H1 (cell line): Measurements from ENCODE around the gene TXNRD3. TPM values are rescaled to one million over a fixed set of nuclear protein-coding genes. Genes with fewer than 3 reads are reported as not detected.

Experiments
- CTCF ChIA-PET: fragments of 300-600 bp; sonication (Branson Sonifier 250); formaldehyde crosslinking; loops from one replicate; lab custom pipeline; 2021; ENCODE audit not compliant: partially characterized antibody; lab: Charles Lee
- POLR2A ChIA-PET: fragments of 300-600 bp; sonication (Branson Sonifier 250); formaldehyde crosslinking; loops from one replicate; lab custom pipeline; 2021; ENCODE audit warnings: inconsistent platforms; ENCODE audit not compliant: partially characterized antibody; lab: Charles Lee
- DNase-seq, 2 experiments: peaks; one replicate each; pipeline versions ENCODE4 v3.0.0 to v3.0.0-alpha.2; 2010 to 2022; ENCODE audit warnings: low spot score in 2 of 2, low read depth in 1 of 2, mixed read lengths in 1 of 2
- FAIRE-seq: peaks from 2 replicates; lab custom pipeline; 2011; peaks lifted over from hg19 to GRCh38; lab: Jason Lieb, UNC
- H2AFZ ChIP-seq: 2 replicates; pipeline ENCODE4 v1.8.1; 2012; ENCODE audit warnings: low read length, inconsistent platforms
- H2AK5ac ChIP-seq: 2 replicates; pipeline ENCODE4 v1.6.1; 2013; ENCODE audit warnings: low read depth, low read length
- H2BK120ac ChIP-seq: replicated peaks from 2 replicates; pipeline ENCODE3; 2013; ENCODE audit warnings: low read depth, low read length, inconsistent platforms
- H2BK12ac ChIP-seq: 2 replicates; pipeline ENCODE4 v1.6.1; 2013; ENCODE audit warnings: low read depth, low read length
- H2BK15ac ChIP-seq: 2 replicates; pipeline ENCODE4 v1.6.1; 2013; ENCODE audit warnings: low read length
- H2BK20ac ChIP-seq: 2 replicates; pipeline ENCODE4 v1.6.1; 2013; ENCODE audit warnings: low read length
- H2BK5ac ChIP-seq: 2 replicates; pipeline ENCODE4 v1.6.1; 2013; ENCODE audit warnings: low read depth, low read length
- H3K14ac ChIP-seq: 2 replicates; pipeline ENCODE4 v1.6.1; 2013; ENCODE audit warnings: inconsistent platforms; ENCODE audit not compliant: insufficient read length
- H3K18ac ChIP-seq: 2 replicates; pipeline ENCODE4 v1.6.1; 2013; ENCODE audit warnings: low read length; ENCODE audit errors: extremely low read depth
- H3K23ac ChIP-seq: 2 replicates; pipeline ENCODE4 v1.6.1; 2013; ENCODE audit warnings: inconsistent platforms; ENCODE audit not compliant: insufficient read length
- H3K23me2 ChIP-seq: 2 replicates; pipeline ENCODE4 v1.6.1; 2013; ENCODE audit warnings: low read depth, low read length
- H3K27ac ChIP-seq: 2 replicates; pipeline ENCODE4 v1.6.1; 2011; ENCODE audit warnings: low read depth, low read length, inconsistent platforms
- H3K27me3 ChIP-seq, 4 experiments: replicated peaks in 1 of 4; 1 replicate in 1 of 4; 2 replicates in 3 of 4; pipeline versions ENCODE4 v1.6.1 to v1.8.1; 2011 to 2013; ENCODE audit warnings: low read length in 3 of 4, mild to moderate bottlenecking in 3 of 4, inconsistent platforms in 2 of 4, mixed read lengths in 2 of 4, moderate library complexity in 1 of 4; ENCODE audit not compliant: control insufficient read depth in 3 of 4, insufficient read depth in 3 of 4; ENCODE audit errors: extremely low read depth in 1 of 4
- H3K36me3 ChIP-seq, 4 experiments: 2 replicates each; pipeline versions ENCODE4 v1.6.1 to v1.8.1; 2011 to 2013; ENCODE audit warnings: mild to moderate bottlenecking in 4 of 4, low read length in 3 of 4, moderate library complexity in 2 of 4, control low read depth in 1 of 4, inconsistent platforms in 1 of 4; ENCODE audit not compliant: insufficient read depth in 4 of 4, control insufficient read depth in 2 of 4
- H3K4ac ChIP-seq: replicated peaks from 2 replicates; pipeline ENCODE3; 2013; ENCODE audit warnings: low read length, low read depth, mixed read lengths, inconsistent platforms; ENCODE audit not compliant: insufficient read length
- H3K4me1 ChIP-seq, 4 experiments: replicated peaks in 1 of 4; 1 replicate in 1 of 4; 2 replicates in 3 of 4; pipeline versions ENCODE4 v1.6.1 to v1.8.1; 2011 to 2013; ENCODE audit warnings: low read length in 3 of 4, inconsistent platforms in 2 of 4, mixed read lengths in 1 of 4; ENCODE audit not compliant: insufficient read depth in 4 of 4, control insufficient read depth in 3 of 4
- H3K4me2 ChIP-seq, 2 experiments: 2 replicates each; pipeline versions ENCODE4 v1.6.1 to v1.8.1; 2011 to 2013; ENCODE audit warnings: low read depth in 2 of 2, low read length in 2 of 2, control low read depth in 1 of 2, inconsistent platforms in 1 of 2, mild to moderate bottlenecking in 1 of 2; ENCODE audit not compliant: insufficient read depth in 1 of 2
- H3K4me3 ChIP-seq, 4 experiments: fragments of 200-600, 300-600 bp in 1 of 4; sonication (generic), shearing (Covaris generic), sonication (Bioruptor Twin) in 1 of 4; 2 replicates each; pipeline versions ENCODE4 v1.5.1 to v1.8.1; 2011 to 2016; ENCODE audit warnings: low read length in 4 of 4, low read depth in 3 of 4, control low read depth in 2 of 4, inconsistent platforms in 2 of 4, mild to moderate bottlenecking in 2 of 4, mixed read lengths in 1 of 4, moderate library complexity in 1 of 4; ENCODE audit not compliant: insufficient read depth in 2 of 4; ENCODE audit errors: extremely low read depth in 1 of 4
- H3K56ac ChIP-seq: replicated peaks from 2 replicates; pipeline ENCODE3; 2013; ENCODE audit warnings: low read depth, mild to moderate bottlenecking, mixed read lengths, low read length, inconsistent platforms; ENCODE audit not compliant: insufficient read length
- H3K79me1 ChIP-seq: 2 replicates; pipeline ENCODE4 v1.6.1; 2013; ENCODE audit warnings: low read depth, low read length, control low read depth
- H3K79me2 ChIP-seq, 2 experiments: 2 replicates each; pipeline versions ENCODE4 v1.6.1 to v1.8.1; 2012 to 2013; ENCODE audit warnings: low read length in 2 of 2, mild to moderate bottlenecking in 2 of 2, inconsistent platforms in 1 of 2; ENCODE audit not compliant: insufficient read depth in 2 of 2, control insufficient read depth in 1 of 2
- H3K9ac ChIP-seq, 4 experiments: replicated peaks in 1 of 4; 1 replicate in 1 of 4; 2 replicates in 3 of 4; pipeline versions ENCODE4 v1.6.1 to v1.8.1; 2011 to 2013; ENCODE audit warnings: low read depth in 3 of 4, low read length in 3 of 4, control low read depth in 2 of 4, mild to moderate bottlenecking in 2 of 4, moderate library complexity in 2 of 4, inconsistent platforms in 1 of 4; ENCODE audit errors: extremely low read depth in 1 of 4
- H3K9me3 ChIP-seq, 2 experiments: 2 replicates each; pipeline versions ENCODE4 v1.6.1 to v1.8.1; 2012 to 2013; ENCODE audit warnings: mild to moderate bottlenecking in 2 of 2, moderate library complexity in 2 of 2, control low read depth in 1 of 2, inconsistent platforms in 1 of 2, low read depth in 1 of 2, low read length in 1 of 2, mixed read lengths in 1 of 2; ENCODE audit not compliant: insufficient read depth in 2 of 2
- H4K20me1 ChIP-seq, 2 experiments: replicated peaks in 1 of 2; 2 replicates each; pipeline versions ENCODE3 to v1.8.1; 2011 to 2013; ENCODE audit warnings: inconsistent platforms in 2 of 2, low read length in 2 of 2, mild to moderate bottlenecking in 1 of 2; ENCODE audit not compliant: insufficient read depth in 2 of 2, control insufficient read depth in 1 of 2
- H4K5ac ChIP-seq: 2 replicates; pipeline ENCODE4 v1.6.1; 2013; ENCODE audit warnings: low read length, low read depth, mixed read lengths, inconsistent platforms; ENCODE audit not compliant: insufficient read length
- H4K8ac ChIP-seq: 2 replicates; pipeline ENCODE4 v1.8.0; 2013; ENCODE audit warnings: mild to moderate bottlenecking, moderate library complexity, low read length, inconsistent platforms; ENCODE audit not compliant: insufficient read depth; ENCODE audit errors: extremely low read depth
- H4K91ac ChIP-seq: replicated peaks from 2 replicates; pipeline ENCODE3; 2013; ENCODE audit warnings: low read length, mixed read lengths, inconsistent platforms; ENCODE audit not compliant: insufficient read length
- RXRA ChIP-seq: IDR thresholded peaks from 2 replicates; pipeline ENCODE4 v1.6.1; 2011; ENCODE audit warnings: low read depth, mild to moderate bottlenecking, low read length, moderate library complexity; ENCODE audit not compliant: insufficient read depth
- WGBS, 2 experiments: shearing (Covaris generic) in 1 of 2; methylation state at CpG; one replicate each; pipeline versions ENCODE4 v1.1.6 to v1.1.7; 2013 to 2015; ENCODE audit warnings: low lambda C conversion rate in 2 of 2, mixed read lengths in 2 of 2, inconsistent platforms in 1 of 2, low coverage in 1 of 2, missing lambda C conversion rate in 1 of 2; ENCODE audit not compliant: insufficient replicate concordance in 2 of 2, insufficient coverage in 1 of 2, insufficient read length in 1 of 2; ENCODE audit errors: extremely low coverage in 1 of 2, missing lambda C conversion rate in 1 of 2; 5-methylcytosine and 5-hydroxymethylcytosine counted together
- polyA plus RNA-seq, 7 experiments: library from polyadenylated mRNA; depleted of rRNA in 3 of 7; stranded (reverse) in 5 of 7; unstranded in 2 of 7; fragments of >200 nt in 5 of 7; fragments of 200-250 nt in 2 of 7; gene quantifications; 1 replicate in 5 of 7; 2 replicates in 1 of 7; 4 replicates in 1 of 7; pipeline versions ENCODE4 v1.2.1 to v1.2.3, GENCODE V29; 2011 to 2013; ENCODE audit warnings: missing spikeins in 2 of 7, mixed read lengths in 2 of 7
- total RNA-seq: library from RNA; stranded (reverse); fragmentation: NEBNext Ultra II Directional; extraction: Animal tissue kit (Norgen Biotek cat#: 25700); gene quantifications from 2 replicates; pipeline ENCODE4 v1.2.1, GENCODE V29; 2021

The TXNRD3 gene
- total and polyA plus RNA-seq, 2 of the 8 experiments (the other 6 are each of a cell fraction or from before 2014, with no cell fraction given): 3.4 to 4.3 TPM

DNA sequence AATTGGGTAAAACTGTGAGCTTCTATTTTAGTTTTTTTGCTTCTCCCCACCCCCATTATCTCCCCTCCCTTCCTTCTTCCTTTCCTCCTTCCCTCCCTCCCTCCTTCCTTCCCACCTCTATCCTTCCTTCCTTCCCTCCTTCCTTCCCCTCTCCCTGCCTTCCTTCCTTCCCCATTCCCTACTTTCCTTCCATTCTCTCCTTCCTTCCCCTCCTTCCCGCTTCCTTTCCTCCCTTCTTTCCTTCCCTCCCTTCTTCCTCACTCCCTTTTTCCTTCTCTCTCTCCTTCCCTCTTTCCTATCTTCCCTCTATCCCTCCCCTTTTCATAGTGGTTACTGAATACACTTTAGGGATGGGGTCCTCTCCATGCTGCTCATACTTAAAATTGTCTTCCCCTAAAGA is 55.8 kb downstream of the TXNRD3 start:
- DNase-seq (no peak), FAIRE-seq (no peak)
- H3K27me3 ChIP-seq: no peaks in the 10 kb centered on the region
- no peak overlapping the region for H4K91ac ChIP-seq
- no peak overlapping the region for H4K5ac ChIP-seq
- H3K14ac ChIP-seq: no peak overlapping the region
- no peak overlapping the region for H2BK20ac ChIP-seq
- H3K23ac ChIP-seq: no peak overlapping the region
- H2BK120ac ChIP-seq: no peak overlapping the region
- no peak overlapping the region for H2BK5ac ChIP-seq
- no peak overlapping the region for H3K4ac ChIP-seq
- H2AK5ac ChIP-seq: no peak overlapping the region
- ChIA-PET POLR2A (no interaction called here), CTCF (no interaction called here)
- H3K23me2 ChIP-seq: no peaks in the 10 kb centered on the region; the same call in 1 of the 2 replicates
- no peak overlapping the region for H3K4me3 ChIP-seq
- no peaks in the 10 kb centered on the region for H4K20me1 ChIP-seq
- H3K4me2 ChIP-seq: no peak overlapping the region
- no peak overlapping the region for H2BK15ac ChIP-seq
- no peaks in the 10 kb centered on the region for H3K4me1 ChIP-seq
- no peak overlapping the region for H3K9ac ChIP-seq
- H3K18ac ChIP-seq: no peak overlapping the region
- H3K79me2 ChIP-seq: no peaks in the 10 kb centered on the region
- 28% methylated on average over 1 of the region's 1 CpG; no CpG with 5 or more reads in 1 of the 2 experiments for WGBS, 2 experiments
- H3K9me3 ChIP-seq: no peaks in the 10 kb centered on the region
- no peaks in the 10 kb centered on the region for H3K36me3 ChIP-seq
- H3K27ac ChIP-seq: no peak overlapping the region
- no peak overlapping the region for H2AFZ ChIP-seq
- no peaks in the 10 kb centered on the region for H3K79me1 ChIP-seq
- no peak overlapping the region for H3K56ac ChIP-seq
- H2BK12ac ChIP-seq: no peak overlapping the region
- H4K8ac ChIP-seq: no peak overlapping the region
- TF ChIP-seq RXRA: no peak
